Muscle of leg (tissue), 11 donors: ENCODE measurements around the gene C1QTNF9. TPM values are rescaled to one million over a fixed set of nuclear protein-coding genes. Genes with fewer than 3 reads are reported as not detected.

ENCODE experiments used
- DNase-seq: peaks from one replicate; pipeline ENCODE4 v3.0.0; 2013
- H3K27ac ChIP-seq: one replicate; pipeline ENCODE4 v1.5.1; 2013; ENCODE audit warnings: mild to moderate bottlenecking, low read length, control low read depth
- H3K27me3 ChIP-seq: one replicate; pipeline ENCODE4 v1.6.1; 2013; ENCODE audit warnings: low read length; ENCODE audit not compliant: control insufficient read depth, insufficient read depth
- H3K36me3 ChIP-seq: one replicate; pipeline ENCODE4 v1.6.1; 2013; ENCODE audit warnings: low read length; ENCODE audit not compliant: control insufficient read depth, insufficient read depth
- H3K4me1 ChIP-seq: one replicate; pipeline ENCODE4 v1.6.1; 2013; ENCODE audit warnings: low read length; ENCODE audit not compliant: control insufficient read depth, insufficient read depth
- H3K4me3 ChIP-seq: one replicate; pipeline ENCODE4 v1.5.1; 2013; ENCODE audit warnings: low read length, control low read depth
- H3K9me3 ChIP-seq: replicated peaks from 2 replicates; pipeline ENCODE4 v1.6.1; 2013; ENCODE audit warnings: low read depth, low read length; ENCODE audit not compliant: control insufficient read depth
- WGBS: methylation state at CpG from one replicate; pipeline ENCODE4 v1.1.5; 2013; ENCODE audit warnings: missing lambda C conversion rate; ENCODE audit not compliant: insufficient coverage; 5-methylcytosine and 5-hydroxymethylcytosine counted together
- polyA plus RNA-seq, 8 donors: library from polyadenylated mRNA; unstranded; fragments of 120-200 nt; gene quantifications; one replicate each; pipeline versions ENCODE4 v1.2.1 to v1.2.3, GENCODE V29; 2013; ENCODE audit warnings: inconsistent platforms in 1 of 8, low replicate concordance in 1 of 8; ENCODE audit not compliant: insufficient read length in 8 of 8, insufficient read depth in 1 of 8
- total RNA-seq: library from RNA; stranded (reverse); fragments of 120-200 nt; gene quantifications from one replicate; pipeline ENCODE4 v1.2.4, GENCODE V29; 2013

C1QTNF9 gene
- total and polyA plus RNA-seq, 9 donors, result 3.5 to 8.0 (median 5.5) TPM

GRCh38 chr13:24280720-24281119 is 28.7 kb upstream of the C1QTNF9 start:
- Histone ChIP-seq H3K9me3 (no peaks in the 10 kb centered on the region), H3K27ac (no peak overlapping the region), H3K4me1 (peaks cover 6% of the 10 kb centered on the region), H3K4me3 (no peak overlapping the region), H3K36me3 (no peaks in the 10 kb centered on the region), H3K27me3 (no peaks in the 10 kb centered on the region)
- DNase-seq, result no peak
- WGBS, result 96% methylated on average over 3 of the region's 7 CpGs

GRCh38 chr13:24281188-24282008 is 28.0 kb upstream of the C1QTNF9 start:
- Histone ChIP-seq H3K27ac (no peak overlapping the region), H3K4me3 (no peak overlapping the region), H3K9me3 (no peaks in the 10 kb centered on the region), H3K36me3 (no peaks in the 10 kb centered on the region), H3K4me1 (peaks cover 6% of the 10 kb centered on the region), H3K27me3 (no peaks in the 10 kb centered on the region)
- DNase-seq, result no peak
- 85% methylated on average over 16 of the region's 18 CpGs for WGBS

- DNase-seq, result no peak
- Histone ChIP-seq H3K4me1 (peaks cover 6% of the 10 kb centered on the region), H3K9me3 (no peaks in the 10 kb centered on the region), H3K4me3 (no peak overlapping the region), H3K36me3 (no peaks in the 10 kb centered on the region), H3K27ac (no peak overlapping the region), H3K27me3 (no peaks in the 10 kb centered on the region)
- 85% methylated on average over 4 of the region's 4 CpGs for WGBS
Measured at GRCh38 chr13:24282256-24282655, 27.1 kb upstream of the C1QTNF9 start.

- Histone ChIP-seq H3K36me3 (peaks cover 7% of the 10 kb centered on the region), H3K4me3 (no peak overlapping the region), H3K27me3 (no peaks in the 10 kb centered on the region), H3K27ac (no peak overlapping the region), H3K9me3 (no peaks in the 10 kb centered on the region), H3K4me1 (peaks cover 6% of the 10 kb centered on the region)
- 71% methylated on average over 10 of the region's 10 CpGs for WGBS
- DNase-seq, result peak; percentile 58
Measured at GRCh38 chr13:24284889-24285565, 24.4 kb upstream of the C1QTNF9 start.

- H3K27ac ChIP-seq, result no peak overlapping the region
- H3K27me3 ChIP-seq, result no peaks in the 10 kb centered on the region
- DNase-seq, result no peak
- H3K9me3 ChIP-seq, result no peaks in the 10 kb centered on the region
- H3K4me3 ChIP-seq, result no peak overlapping the region
- no peaks in the 10 kb centered on the region for H3K4me1 ChIP-seq
- 78% methylated on average over 9 of the region's 11 CpGs for WGBS
- H3K36me3 ChIP-seq, result peaks cover 7% of the 10 kb centered on the region
Measured at GRCh38 chr13:24286624-24287023, 22.8 kb upstream of the C1QTNF9 start.

GRCh38 chr13:24287748-24288287 is 21.6 kb upstream of the C1QTNF9 start:
- no peak for DNase-seq
- 90% methylated on average over 6 of the region's 8 CpGs for WGBS
- Histone ChIP-seq H3K27me3 (no peaks in the 10 kb centered on the region), H3K4me1 (no peaks in the 10 kb centered on the region), H3K9me3 (no peaks in the 10 kb centered on the region), H3K36me3 (peaks cover 9% of the 10 kb centered on the region), H3K4me3 (no peak overlapping the region), H3K27ac (no peak overlapping the region)

GRCh38 chr13:24288870-24289269 is 20.5 kb upstream of the C1QTNF9 start:
- H3K36me3 ChIP-seq, result peaks cover 9% of the 10 kb centered on the region
- H3K9me3 ChIP-seq, result no peaks in the 10 kb centered on the region
- H3K27me3 ChIP-seq, result no peaks in the 10 kb centered on the region
- no peak overlapping the region for H3K4me3 ChIP-seq
- no CpG with 5 or more reads among the region's 5 CpGs for WGBS
- DNase-seq, result no peak
- no peak overlapping the region for H3K27ac ChIP-seq
- H3K4me1 ChIP-seq, result no peaks in the 10 kb centered on the region

GRCh38 chr13:24290280-24290932 is 19.0 kb upstream of the C1QTNF9 start:
- Histone ChIP-seq H3K9me3 (no peaks in the 10 kb centered on the region), H3K27ac (no peak overlapping the region), H3K4me3 (no peak overlapping the region), H3K36me3 (peaks cover 9% of the 10 kb centered on the region), H3K4me1 (no peaks in the 10 kb centered on the region), H3K27me3 (no peaks in the 10 kb centered on the region)
- DNase-seq, result no peak
- 91% methylated on average over 13 of the region's 20 CpGs for WGBS

GRCh38 chr13:24292481-24292880 is 16.9 kb upstream of the C1QTNF9 start:
- 74% methylated on average over 5 of the region's 6 CpGs for WGBS
- Histone ChIP-seq H3K4me3 (no peak overlapping the region), H3K36me3 (peaks cover 9% of the 10 kb centered on the region), H3K4me1 (no peaks in the 10 kb centered on the region), H3K27me3 (no peaks in the 10 kb centered on the region), H3K27ac (no peak overlapping the region), H3K9me3 (no peaks in the 10 kb centered on the region)
- no peak for DNase-seq

- H3K4me3 ChIP-seq, result no peak overlapping the region
- H3K36me3 ChIP-seq, result peaks cover 7% of the 10 kb centered on the region
- DNase-seq, result peak; percentile 66
- H3K9me3 ChIP-seq, result no peaks in the 10 kb centered on the region
- no peaks in the 10 kb centered on the region for H3K4me1 ChIP-seq
- no peak overlapping the region for H3K27ac ChIP-seq
- 41% methylated on average over 10 of the region's 10 CpGs for WGBS
- H3K27me3 ChIP-seq, result no peaks in the 10 kb centered on the region
Measured at GRCh38 chr13:24293746-24294145, 15.6 kb upstream of the C1QTNF9 start.
